B cell (primary cell): ENCODE results near the gene TFDP1. TPM values are rescaled to one million over a fixed set of nuclear protein-coding genes. Genes with fewer than 3 reads are reported as not detected.

Experiments used
- ATAC-seq: fragments of 200-7000 bp; cut with Tn5 transposase; one replicate; pipeline ENCODE4 v1.10.0; 2021; ENCODE audit warnings: low read depth, mild to moderate bottlenecking, moderate number of reproducible peaks, moderate library complexity
- CTCF ChIA-PET: fragments of 350-600 bp; sonication (Branson Sonifier 250); formaldehyde crosslinking; loops from one replicate; lab custom pipeline; 2021; ENCODE audit warnings: antibody characterized with exemption, inconsistent platforms; lab: Charles Lee
- POLR2A ChIA-PET: fragments of 350-600 bp; sonication (Branson Sonifier 250); formaldehyde crosslinking; loops from one replicate; lab custom pipeline; 2021; ENCODE audit warnings: antibody characterized with exemption; lab: Charles Lee
- DNase-seq: peaks from one replicate; pipeline ENCODE4 v3.0.0; 2013
- H2AFZ ChIP-seq: 2 replicates; pipeline ENCODE4 v1.6.1; 2012; ENCODE audit warnings: mild to moderate bottlenecking, low read depth, low read length; ENCODE audit not compliant: insufficient read depth, poor library complexity, severe bottlenecking
- H3K27ac ChIP-seq, 2 donors: 1 replicate in 1 of 2; 2 replicates in 1 of 2; pipeline ENCODE4 v1.5.1; 2012 to 2013; ENCODE audit warnings: low read length in 2 of 2, mild to moderate bottlenecking in 2 of 2, moderate library complexity in 1 of 2
- H3K27me3 ChIP-seq, 4 experiments: fragments of 200-600 bp in 1 of 4; sonication (generic) in 1 of 4; replicated peaks in 1 of 4; 1 replicate in 2 of 4; 2 replicates in 2 of 4; pipeline versions ENCODE4 v1.6.1 to v1.7.0; 2013 to 2016; ENCODE audit warnings: low read length in 3 of 4, mild to moderate bottlenecking in 2 of 4, mixed read lengths in 1 of 4, moderate library complexity in 1 of 4; ENCODE audit not compliant: insufficient read depth in 4 of 4, control insufficient read depth in 3 of 4; ENCODE audit errors: control extremely low read depth in 1 of 4
- H3K36me3 ChIP-seq, 2 experiments: replicated peaks in 1 of 2; 1 replicate in 1 of 2; 2 replicates in 1 of 2; pipeline versions ENCODE4 v1.6.1 to v1.7.1; 2013; ENCODE audit warnings: low read length in 1 of 2; ENCODE audit not compliant: insufficient read depth in 2 of 2, control insufficient read depth in 1 of 2; ENCODE audit errors: control extremely low read depth in 1 of 2, extremely low read depth in 1 of 2
- H3K4me1 ChIP-seq, 2 donors: fragments of 200-600 bp in 1 of 2; sonication (generic) in 1 of 2; 1 replicate in 1 of 2; 2 replicates in 1 of 2; pipeline versions ENCODE4 v1.5.1 to v1.6.1; 2013 to 2017; ENCODE audit warnings: low read length in 2 of 2; ENCODE audit not compliant: control insufficient read depth in 2 of 2, insufficient read depth in 2 of 2
- H3K4me2 ChIP-seq: replicated peaks from 2 replicates; pipeline ENCODE3; 2012; ENCODE audit warnings: mild to moderate bottlenecking, low read depth, low read length; ENCODE audit not compliant: poor library complexity, severe bottlenecking
- H3K4me3 ChIP-seq, 5 experiments: fragments of 200-600 bp in 1 of 5; sonication (generic) in 1 of 5; 1 replicate in 3 of 5; 2 replicates in 2 of 5; pipeline versions ENCODE4 v1.5.1 to v1.7.0; 2011 to 2016; ENCODE audit warnings: low read length in 4 of 5, mild to moderate bottlenecking in 4 of 5, low read depth in 2 of 5, control low read depth in 1 of 5, moderate library complexity in 1 of 5; ENCODE audit not compliant: insufficient read depth in 1 of 5; ENCODE audit errors: control extremely low read depth in 1 of 5, extremely low read depth in 1 of 5
- H3K79me2 ChIP-seq: fragments of 200-600 bp; sonication (generic); one replicate; pipeline ENCODE4 v1.6.0; 2016; ENCODE audit warnings: low read length; ENCODE audit not compliant: control insufficient read depth, insufficient read depth
- H3K9ac ChIP-seq: fragments of 200-600 bp; sonication (generic); 2 replicates; pipeline ENCODE4 v1.6.1; 2017; ENCODE audit warnings: mild to moderate bottlenecking, low read length, moderate library complexity
- H3K9me3 ChIP-seq, 3 donors: one replicate each; pipeline versions ENCODE4 v1.6.1 to v1.7.1; 2013; ENCODE audit warnings: low read length in 2 of 3; ENCODE audit not compliant: control insufficient read depth in 2 of 3, insufficient read depth in 1 of 3; ENCODE audit errors: control extremely low read depth in 1 of 3
- H4K20me1 ChIP-seq: 2 replicates; pipeline ENCODE4 v1.6.0; 2012; ENCODE audit warnings: mild to moderate bottlenecking, low read length; ENCODE audit not compliant: insufficient read depth, control insufficient read depth, poor library complexity, severe bottlenecking
- H3K27ac Mint-ChIP-seq: one replicate; pipeline ENCODE4 v1.8.0; 2021; ENCODE audit warnings: mixed read lengths
- H3K27me3 Mint-ChIP-seq: one replicate; pipeline ENCODE4 v1.8.0; 2021; ENCODE audit warnings: mixed read lengths
- H3K4me1 Mint-ChIP-seq: one replicate; pipeline ENCODE4 v1.8.0; 2021; ENCODE audit warnings: mixed read lengths
- H3K4me3 Mint-ChIP-seq: one replicate; pipeline ENCODE4 v1.8.0; 2021; ENCODE audit warnings: mixed read lengths
- H3K9me3 Mint-ChIP-seq: one replicate; pipeline ENCODE4 v1.8.0; 2022; ENCODE audit warnings: mixed read lengths; ENCODE audit not compliant: insufficient read depth
- CTCF ChIP-seq: fragments of 200-600 bp; IDR thresholded peaks from one replicate; pipeline ENCODE4 v1.8.0; 2022; ENCODE audit warnings: antibody characterized with exemption, mild to moderate bottlenecking
- EZH2 ChIP-seq: IDR thresholded peaks from 2 replicates; pipeline ENCODE4 v1.6.1; 2012; ENCODE audit warnings: borderline replicate concordance, low read depth, mild to moderate bottlenecking, moderate library complexity, low read length; ENCODE audit not compliant: insufficient read depth, poor library complexity, severe bottlenecking
- WGBS: methylation state at CpG from one replicate; pipeline ENCODE4 v1.1.5; 2013; ENCODE audit warnings: missing lambda C conversion rate; ENCODE audit not compliant: insufficient coverage; 5-methylcytosine and 5-hydroxymethylcytosine counted together
- intact Hi-C: fragments of 100-400 bp; cut with micrococcal nuclease; formaldehyde crosslinking; loops from one replicate; pipeline ENCODE4 v1.10.0; 2022
- polyA plus RNA-seq: library from polyadenylated mRNA; depleted of rRNA; stranded (reverse); fragments of >200 nt; gene quantifications from 2 replicates; pipeline ENCODE4 v1.2.3, GENCODE V29; 2012
- total RNA-seq, 2 donors: library from RNA; stranded (reverse); fragments of 120-200 nt in 1 of 2; gene quantifications; 1 replicate in 1 of 2; 2 replicates in 1 of 2; pipeline versions ENCODE4 v1.2.3 to v1.2.4, GENCODE V29; 2013 to 2022

The TFDP1 gene
- total and polyA plus RNA-seq, 2 donors (not counting 1 experiment from before 2014, with no cell fraction given) = 19.1 to 31.1 TPM

- Histone ChIP-seq H3K4me1 (peaks cover 0 to 4% of the 10 kb centered on the region in 2 donors), H3K4me2 (no peak overlapping the region), H2AFZ (no peak overlapping the region), H3K79me2 (peaks cover 84% of the 10 kb centered on the region), H4K20me1 (peaks cover 20% of the 10 kb centered on the region), H3K27ac (no peak overlapping the region), H3K36me3 (peaks cover 0 to 13% of the 10 kb centered on the region in 2 experiments), H3K4me3 (no peak overlapping the region), H3K9me3 (no peaks in the 10 kb centered on the region), H3K9ac (no peak overlapping the region), H3K27me3 (no peaks in the 10 kb centered on the region)
- WGBS = 88% methylated on average over 25 of the region's 25 CpGs
- Mint-ChIP-seq H3K9me3 (no peaks in the 10 kb centered on the region), H3K4me3 (no peak overlapping the region), H3K27ac (peak overlapping the region; percentile 41), H3K4me1 (peaks cover 12% of the 10 kb centered on the region), H3K27me3 (no peaks in the 10 kb centered on the region)
- ChIA-PET CTCF (no interaction called here), POLR2A (no interaction called here)
- no peak for DNase-seq
- intact Hi-C loops = no loop called here
- no peak for TF ChIP-seq CTCF
- no peak for TF ChIP-seq EZH2
- no peak for ATAC-seq
These were observed 23.5 kb downstream of the TFDP1 start for GRCh38 chr13:113607889-113608635.

GRCh38 chr13:113608967-113609533 is 24.5 kb downstream of the TFDP1 start:
- no peak overlapping the region for H3K27ac Mint-ChIP-seq
- Histone ChIP-seq H2AFZ (no peak overlapping the region), H3K27ac (no peak overlapping the region), H3K4me2 (no peak overlapping the region), H3K4me1 (peaks cover 0 to 4% of the 10 kb centered on the region in 2 donors), H3K9ac (no peak overlapping the region), H3K36me3 (peaks cover 0 to 13% of the 10 kb centered on the region in 2 experiments), H3K27me3 (no peaks in the 10 kb centered on the region), H3K79me2 (peaks cover 84% of the 10 kb centered on the region), H3K9me3 (no peaks in the 10 kb centered on the region), H4K20me1 (peaks cover 19% of the 10 kb centered on the region), H3K4me3 (no peak overlapping the region)
- no peak for TF ChIP-seq EZH2
- TF ChIP-seq CTCF = no peak
- H3K4me1 Mint-ChIP-seq = peaks cover 12% of the 10 kb centered on the region
- H3K27me3 Mint-ChIP-seq = no peaks in the 10 kb centered on the region
- CTCF ChIA-PET = no interaction called here
- intact Hi-C loops = no loop called here
- POLR2A ChIA-PET = no interaction called here
- WGBS = 99% methylated on average over 22 of the region's 22 CpGs
- no peak overlapping the region for H3K4me3 Mint-ChIP-seq
- no peak for ATAC-seq
- H3K9me3 Mint-ChIP-seq = no peaks in the 10 kb centered on the region
- no peak for DNase-seq
